ENCODE measurements around the gene CXCL1.

CXCL1 gene

DNA sequence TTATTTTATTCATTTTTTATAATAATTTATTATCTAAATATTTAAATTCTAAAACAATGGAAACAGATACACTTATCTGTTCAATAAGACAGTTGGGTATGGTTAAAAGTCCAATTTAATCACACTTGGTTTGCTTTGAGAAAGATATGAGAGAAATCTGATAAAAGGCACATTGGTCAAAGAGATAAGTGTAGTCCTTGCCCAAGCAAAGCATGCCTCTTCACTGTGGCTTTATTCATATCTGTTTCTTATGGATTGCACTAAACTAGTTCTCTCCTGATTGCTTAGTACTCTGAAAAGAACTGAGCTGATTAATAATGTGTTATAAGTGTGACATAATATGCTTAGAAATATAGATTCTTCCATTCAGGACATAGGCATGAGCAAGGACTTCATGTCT, 39.8 kb downstream of the CXCL1 start:
- in situ Hi-C loops (cut with HindIII; ENCODE audit: low sequenced_read_pairs) = no loop called here

DNA sequence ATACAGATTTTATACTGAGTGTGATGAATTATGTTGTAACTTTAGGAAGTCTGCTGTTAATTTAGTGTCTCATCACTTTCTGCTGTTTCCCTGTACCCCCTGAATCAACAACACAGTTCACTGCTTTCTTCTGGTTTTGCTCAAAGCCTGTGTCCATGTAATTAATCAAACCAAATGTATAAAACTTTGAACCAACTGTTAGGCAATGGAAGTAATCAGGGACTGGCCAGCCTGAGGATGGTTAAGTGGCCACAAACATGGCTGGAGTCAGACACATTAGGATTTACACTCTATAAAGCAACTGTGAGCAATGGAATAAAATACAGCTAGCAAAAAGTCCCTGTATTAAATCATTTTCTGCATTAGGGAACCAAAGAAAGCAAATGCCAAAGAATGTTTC, 42.6 kb downstream of the CXCL1 start:
- in situ Hi-C loops (cut with HindIII; ENCODE audit: low sequenced_read_pairs) = no loop called here

DNA sequence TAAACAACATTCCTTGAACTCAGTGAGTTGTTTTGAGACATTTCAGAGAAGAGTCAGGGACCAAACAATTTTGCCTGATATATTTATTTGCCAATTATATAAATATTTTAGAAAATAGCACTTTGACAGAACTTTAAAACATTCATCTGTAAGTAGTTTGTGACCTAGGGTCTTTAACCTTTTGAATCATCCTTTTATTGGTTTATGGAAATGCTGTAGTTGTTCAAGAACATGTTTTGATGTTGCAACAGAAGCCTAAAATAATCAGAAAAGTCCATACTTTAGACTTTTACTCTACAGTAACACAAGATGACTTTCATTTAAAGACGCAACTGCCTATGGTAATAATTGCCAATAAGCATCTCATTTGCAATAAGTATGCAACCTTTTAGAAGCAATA, 43.0 kb downstream of the CXCL1 start:
- in situ Hi-C loops (cut with HindIII; ENCODE audit: low sequenced_read_pairs) = no loop called here

DNA sequence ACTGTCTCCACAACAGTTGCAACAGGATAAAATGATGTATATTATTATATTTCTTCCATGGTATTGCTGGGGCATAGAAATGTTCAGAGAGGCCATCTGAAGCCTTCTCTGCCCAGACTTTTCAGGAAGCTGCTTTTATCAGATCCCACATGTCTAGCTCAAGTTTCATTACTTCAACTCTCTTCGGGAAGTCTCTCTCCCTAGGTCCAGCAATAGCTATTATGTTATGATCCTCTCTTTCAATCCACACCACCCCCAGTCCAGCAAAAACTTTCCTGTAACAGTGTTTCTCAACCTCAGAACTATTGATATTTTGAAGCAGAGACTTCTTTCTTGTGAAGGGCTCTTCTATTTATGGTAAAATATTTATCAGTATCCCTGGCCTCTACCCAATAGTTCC, 44.9 kb downstream of the CXCL1 start:
- in situ Hi-C loops (cut with HindIII; ENCODE audit: low sequenced_read_pairs) = no loop called here

DNA sequence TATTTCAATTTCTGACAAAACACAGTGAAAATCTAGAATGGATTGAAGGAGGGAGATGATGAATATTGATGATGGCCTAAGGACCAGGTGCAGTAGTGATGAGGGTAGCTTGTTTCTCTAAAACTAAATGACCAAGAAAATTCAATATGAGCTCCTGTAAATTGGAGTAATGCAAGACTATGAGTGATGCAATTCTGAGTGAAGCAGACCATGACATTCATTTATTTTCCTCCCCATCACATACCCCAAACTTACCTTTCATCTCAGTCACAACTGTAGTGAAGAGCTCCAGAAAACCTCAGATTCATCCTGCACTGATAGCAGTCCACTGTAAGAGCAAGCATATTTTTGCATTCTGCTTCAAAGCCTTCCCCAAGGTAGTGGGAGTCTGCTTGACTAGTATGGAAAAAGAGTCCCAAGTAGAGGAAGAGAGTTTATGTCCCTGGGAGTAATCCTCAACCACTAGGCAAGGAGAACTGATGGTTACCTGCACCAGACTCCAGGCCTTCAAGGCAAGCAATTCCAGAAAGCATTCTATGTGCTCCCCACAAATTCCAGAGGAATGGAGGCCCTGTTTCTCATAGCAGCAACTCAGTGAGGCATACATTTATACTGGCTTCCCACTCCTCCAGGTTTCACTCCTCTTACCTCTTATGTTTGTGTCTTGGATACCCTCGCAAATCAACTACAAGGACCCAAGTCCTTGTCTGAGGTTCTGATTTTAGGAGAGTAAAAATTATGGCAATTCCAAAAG, 47.2 kb downstream of the CXCL1 start:
- in situ Hi-C loops (cut with HindIII; ENCODE audit: low sequenced_read_pairs) = no loop called here

DNA sequence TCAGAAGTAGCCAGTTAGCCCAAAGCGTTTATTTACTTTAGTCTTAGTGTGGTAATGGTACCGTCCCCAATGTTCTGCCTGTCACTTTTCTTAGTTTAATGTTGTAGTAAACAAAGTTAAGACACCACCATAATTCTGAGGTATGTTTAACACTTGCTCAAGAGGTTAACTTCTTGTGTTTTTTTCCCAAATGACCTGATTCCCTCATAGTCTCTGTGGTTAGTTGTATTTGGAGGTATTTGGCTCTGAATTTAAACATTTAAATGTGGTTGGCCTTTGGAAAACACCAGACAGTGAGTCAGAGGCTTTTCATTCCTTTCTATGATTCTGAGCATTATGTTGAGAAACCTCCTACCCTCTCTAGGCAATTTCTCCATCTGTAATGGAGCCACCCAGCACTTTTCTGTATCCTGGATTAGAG, 47.9 kb downstream of the CXCL1 start:
- in situ Hi-C loops (cut with HindIII; ENCODE audit: low sequenced_read_pairs) = no loop called here

DNA sequence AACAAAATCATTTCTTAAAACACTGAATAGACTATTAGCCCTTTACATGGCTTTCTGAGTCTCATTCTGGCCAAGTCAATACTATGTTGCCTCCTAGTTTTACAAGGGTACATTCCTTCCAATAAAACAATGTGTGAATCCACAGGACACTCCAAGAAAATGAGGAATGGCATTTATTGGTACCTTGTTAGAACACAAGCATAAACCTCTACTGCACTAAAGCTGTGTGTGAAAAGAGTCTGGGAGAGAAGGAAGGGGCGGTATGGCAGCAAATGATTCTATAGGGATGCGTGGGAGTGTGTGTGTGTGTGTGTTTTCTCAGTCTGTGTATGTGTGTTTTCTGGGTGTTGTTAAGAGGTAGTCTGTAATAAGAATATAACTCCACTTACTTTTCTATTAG, 48.9 kb downstream of the CXCL1 start:
- in situ Hi-C loops (cut with HindIII; ENCODE audit: low sequenced_read_pairs) = no loop called here

DNA sequence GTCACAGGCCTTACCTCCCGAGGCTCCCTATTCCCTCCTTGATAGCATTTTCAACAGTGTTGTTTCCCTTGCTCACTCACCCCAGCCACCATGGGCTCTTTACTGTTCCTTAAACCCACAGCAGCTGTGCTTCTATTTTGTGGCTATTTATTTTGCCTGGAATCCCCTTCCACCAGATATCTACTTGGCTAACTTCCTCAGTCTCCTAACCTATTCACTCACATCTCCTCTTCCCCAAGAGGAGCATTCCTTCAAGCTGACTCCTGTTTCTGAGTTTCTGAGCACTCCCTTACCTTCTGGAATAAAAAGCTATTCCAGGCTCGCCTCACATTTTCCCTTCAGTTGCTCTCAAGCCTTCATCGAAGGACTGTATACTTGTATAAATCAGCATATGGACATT, 50.5 kb downstream of the CXCL1 start:
- in situ Hi-C loops (cut with HindIII; ENCODE audit: low sequenced_read_pairs) = no loop called here

Measured in endothelial cell of hepatic sinusoid (primary cell).